Heart right ventricle (tissue), 16 donors: ENCODE data around the gene TMEM225B. TPM values are rescaled to one million over a fixed set of nuclear protein-coding genes. Genes with fewer than 3 reads are reported as not detected.
A peak's percentile ranks its signal among the peaks of the same experiment; 100 is the strongest.

Experiments used
- ATAC-seq, 8 donors: fragments of 200-7000 bp; cut with Tn5 transposase; one replicate each; pipeline ENCODE4 v1.9.1; 2020; ENCODE audit warnings: mild to moderate bottlenecking in 8 of 8, moderate library complexity in 8 of 8, moderate number of reproducible peaks in 1 of 8
- DNase-seq, 2 donors: peaks; one replicate each; pipeline ENCODE4 v3.0.0-alpha.2; 2020
- H3K27ac ChIP-seq, 10 donors: fragments of 200-600 bp; sonication (generic) in 2 of 10; one replicate each; pipeline versions ENCODE4 v1.5.0 to v1.8.0; 2020 to 2022; ENCODE audit warnings: mild to moderate bottlenecking in 3 of 10
- H3K27me3 ChIP-seq, 7 donors: fragments of 200-600 bp; one replicate each; pipeline ENCODE4 v1.8.0; 2021 to 2022; ENCODE audit warnings: mild to moderate bottlenecking in 2 of 7
- H3K36me3 ChIP-seq, 9 donors: fragments of 200-600 bp; sonication (generic) in 1 of 9; one replicate each; pipeline versions ENCODE4 v1.5.0 to v1.8.0; 2020 to 2022; ENCODE audit warnings: mild to moderate bottlenecking in 2 of 9
- H3K4me1 ChIP-seq, 9 donors: fragments of 200-600 bp; sonication (generic) in 1 of 9; one replicate each; pipeline versions ENCODE4 v1.5.0 to v1.8.0; 2020 to 2022; ENCODE audit warnings: mild to moderate bottlenecking in 4 of 9
- H3K4me3 ChIP-seq, 10 donors: fragments of 200-600 bp; sonication (generic) in 2 of 10; one replicate each; pipeline versions ENCODE4 v1.5.0 to v1.8.0; 2020 to 2022; ENCODE audit warnings: mild to moderate bottlenecking in 7 of 10, moderate library complexity in 2 of 10
- H3K9me3 ChIP-seq, 11 donors: fragments of 200-600 bp in 10 of 11; sonication (generic) in 2 of 11; one replicate each; pipeline versions ENCODE4 v1.5.0 to v1.8.0; 2013 to 2022; ENCODE audit warnings: mild to moderate bottlenecking in 2 of 11, control low read depth in 1 of 11, moderate library complexity in 1 of 11
- CTCF ChIP-seq, 9 donors: fragments of 200-600 bp; sonication (generic) in 2 of 9; IDR thresholded peaks; one replicate each; pipeline versions ENCODE4 v1.5.0 to v1.8.0; 2021 to 2022; ENCODE audit warnings: antibody characterized with exemption in 9 of 9, mild to moderate bottlenecking in 5 of 9, moderate library complexity in 1 of 9
- WGBS, 2 donors: extraction: QIAGEN DNeasy Blood & Tissue Kit; methylation state at CpG; one replicate each; pipeline ENCODE4 v1.1.7; 2013; ENCODE audit warnings: inconsistent platforms in 1 of 2; 5-methylcytosine and 5-hydroxymethylcytosine counted together
- intact Hi-C, 10 donors: fragments of 100-400 bp; cut with DNase I; formaldehyde crosslinking; loops; one replicate each; pipeline versions ENCODE4 v1.11.1 to v1.14.2; 2022
- polyA plus RNA-seq, 2 donors: library from polyadenylated mRNA; stranded (reverse); fragments of 200-250 nt; gene quantifications; one replicate each; pipeline ENCODE4 v1.2.3, GENCODE V29; 2013
- total RNA-seq, 10 donors: library from RNA; stranded (reverse); fragmentation: NEBNext Ultra II Directional in 3 of 10; extraction: Animal tissue kit (Norgen Biotek cat#: 25700) in 3 of 10; gene quantifications; one replicate each; pipeline versions ENCODE4 v1.2.1 to v1.2.4, GENCODE V29; 2021 to 2023
- donor health status: Arrhythmogenic right ventricular cardiomyopathy.
- donor health status: ischemic (EF 13 %, LVEDD 7.1; RV severe dilation, severe dysfunction).
- donor health status: healthy with polysubstance abuse.
- donor health status: DM: no; HTN: yes; CAD: no.
- donor health status: DM: no; HTN: no; CAD: no.
- donor health status: ischemic (EF 25% LVEDD 6.9; RV normal size, moderate dysfunction).
- donor health status: ischemic (EF 25% LVEDD 5.7; RV mildly dilated, moderate dysfunction).
- donor health status: healthy.
- donor health status: DM: yes; HTN: yes; CAD: no.
- donor health status: Ischemic cardiomyopathy.
- donor health status: ischemic (EF 35%, LVEDD 5.7; RV mildly dilated, moderate dysfunction).
- donor health status: nonischemic (EF 11% LVEDD 7.7; RV severe dilation, severe dysfunction).
- donor health status: DM: yes; HTN: yes; CAD: no.
- donor health status: PGD.
- donor health status: ischemic (EF 29% LVEDD 5.4; RV normal size, mild dysfunction).
- donor health status: nonischemic (EF 23%, LVEDD 6.1; RV moderate dilation, normal function).

The TMEM225B gene
- total and polyA plus RNA-seq, 12 donors: 0.10 to 0.37 (median 0.23) TPM; not detected in 7

GRCh38 chr7:99553039-99553438 is 45.0 kb upstream of the TMEM225B start:
- H3K4me1 ChIP-seq: peaks cover 0 to 39% (median 29%) of the 10 kb centered on the region in 9 donors

GRCh38 chr7:99554939-99555338 is 43.1 kb upstream of the TMEM225B start:
- Histone ChIP-seq H3K9me3 (peaks cover 0 to 4% (median 0%) of the 10 kb centered on the region in 11 donors), H3K36me3 (peaks cover 0 to 32% (median 0%) of the 10 kb centered on the region in 9 donors), H3K4me3 (no peak overlapping the region), H3K27ac (no peak overlapping the region), H3K27me3 (no peaks in the 10 kb centered on the region), H3K4me1 (peaks cover 0 to 47% (median 37%) of the 10 kb centered on the region in 9 donors)
- WGBS, 2 donors: 75 to 82% methylated on average over 2 of the region's 2 CpGs
- TF ChIP-seq CTCF (IDR thresholded peaks at IDR 0.05): no peak
- DNase-seq (no peak), ATAC-seq (no peak)
- intact Hi-C loops: loop anchor here in 9 of 10 donors (5.0 to 10.0 kb wide), 4 partner anchors 48 to 62 kb away; partner anchors contain the start of genes ZKSCAN5 (in 7 of the 9), ZNF394 (in 7 of the 9) and ZSCAN25 (in 2 of the 9)

More at GRCh38 chr7:99553039-99553438, 45.0 kb upstream of the TMEM225B start:
- Histone ChIP-seq H3K27ac (no peak overlapping the region), H3K4me3 (no peak overlapping the region), H3K36me3 (peaks cover 0 to 38% (median 4%) of the 10 kb centered on the region in 9 donors), H3K27me3 (no peaks in the 10 kb centered on the region), H3K9me3 (peaks cover 0 to 20% (median 0%) of the 10 kb centered on the region in 11 donors)
- no peak for ATAC-seq
- intact Hi-C loops: loop anchor here in 8 of 10 donors (5.0 to 10.0 kb wide), 4 partner anchors 46 to 64 kb away; partner anchors contain the start of genes ZKSCAN5 (in 6 of the 8), ZNF394 (in 6 of the 8) and ZSCAN25 (in 1 of the 8)
- no peak for DNase-seq
- 75 to 84% methylated on average over 4 of the region's 4 CpGs for WGBS, 2 donors
- TF ChIP-seq CTCF (IDR thresholded peaks at IDR 0.05): no peak

- H3K4me3 ChIP-seq: peak overlapping the region in 9 of 10 donors; percentile 70 to 99 (median 86)
- H3K9me3 ChIP-seq: no peaks in the 10 kb centered on the region
- intact Hi-C loops: loop anchor here in 6 of 10 donors (5.0 to 10.0 kb wide), 3 partner anchors 52 to 60 kb away; partner anchors contain the start of genes ZKSCAN5 (in 6 of the 6), ZNF394 (in 6 of the 6) and ZSCAN25 (in 1 of the 6)
- ATAC-seq: no peak
- DNase-seq: no peak
- H3K36me3 ChIP-seq: peaks cover 0 to 53% (median 19%) of the 10 kb centered on the region in 9 donors
- H3K4me1 ChIP-seq: peaks cover 4 to 52% (median 41%) of the 10 kb centered on the region in 9 donors
- H3K27me3 ChIP-seq: no peaks in the 10 kb centered on the region
- 78 to 79% methylated on average over 4 of the region's 4 CpGs for WGBS, 2 donors
- H3K27ac ChIP-seq: peak overlapping the region in 8 of 10 donors; percentile 97 to 99 (median 99)
- no peak for TF ChIP-seq CTCF (IDR thresholded peaks at IDR 0.05)
Measured at GRCh38 chr7:99557196-99557607, 40.9 kb upstream of the TMEM225B start.

- peaks cover 0 to 60% (median 25%) of the 10 kb centered on the region in 9 donors for H3K36me3 ChIP-seq
- H3K9me3 ChIP-seq: no peaks in the 10 kb centered on the region
- peaks cover 4 to 54% (median 35%) of the 10 kb centered on the region in 9 donors for H3K4me1 ChIP-seq
- no peak for TF ChIP-seq CTCF (IDR thresholded peaks at IDR 0.05)
- no peaks in the 10 kb centered on the region for H3K27me3 ChIP-seq
- intact Hi-C loops: loop anchor here in 8 of 10 donors (1.0 to 10.0 kb wide), 5 partner anchors 22 to 59 kb away; partner anchors contain the start of genes ZKSCAN5 (in 7 of the 8), ZNF394 (in 6 of the 8) and ZSCAN25 (in 1 of the 8)
- 1 to 2% methylated on average over 17 of the region's 17 CpGs for WGBS, 2 donors
- DNase-seq (no peak), ATAC-seq (peak in 3 of 8 donors; percentile 2 to 63 (median 60))
- peak overlapping the region; percentile 70 to 99 (median 86) for H3K4me3 ChIP-seq
- peak overlapping the region; percentile 77 to 99 (median 98) for H3K27ac ChIP-seq
Measured at GRCh38 chr7:99557940-99558305, 40.1 kb upstream of the TMEM225B start.
